Measurements from ENCODE around the gene SAMD1. TPM values are rescaled to one million over a fixed set of nuclear protein-coding genes. Genes with fewer than 3 reads are reported as not detected.

Gene SAMD1
- total RNA-seq, 1 donor, result 35.5 TPM

DNA sequence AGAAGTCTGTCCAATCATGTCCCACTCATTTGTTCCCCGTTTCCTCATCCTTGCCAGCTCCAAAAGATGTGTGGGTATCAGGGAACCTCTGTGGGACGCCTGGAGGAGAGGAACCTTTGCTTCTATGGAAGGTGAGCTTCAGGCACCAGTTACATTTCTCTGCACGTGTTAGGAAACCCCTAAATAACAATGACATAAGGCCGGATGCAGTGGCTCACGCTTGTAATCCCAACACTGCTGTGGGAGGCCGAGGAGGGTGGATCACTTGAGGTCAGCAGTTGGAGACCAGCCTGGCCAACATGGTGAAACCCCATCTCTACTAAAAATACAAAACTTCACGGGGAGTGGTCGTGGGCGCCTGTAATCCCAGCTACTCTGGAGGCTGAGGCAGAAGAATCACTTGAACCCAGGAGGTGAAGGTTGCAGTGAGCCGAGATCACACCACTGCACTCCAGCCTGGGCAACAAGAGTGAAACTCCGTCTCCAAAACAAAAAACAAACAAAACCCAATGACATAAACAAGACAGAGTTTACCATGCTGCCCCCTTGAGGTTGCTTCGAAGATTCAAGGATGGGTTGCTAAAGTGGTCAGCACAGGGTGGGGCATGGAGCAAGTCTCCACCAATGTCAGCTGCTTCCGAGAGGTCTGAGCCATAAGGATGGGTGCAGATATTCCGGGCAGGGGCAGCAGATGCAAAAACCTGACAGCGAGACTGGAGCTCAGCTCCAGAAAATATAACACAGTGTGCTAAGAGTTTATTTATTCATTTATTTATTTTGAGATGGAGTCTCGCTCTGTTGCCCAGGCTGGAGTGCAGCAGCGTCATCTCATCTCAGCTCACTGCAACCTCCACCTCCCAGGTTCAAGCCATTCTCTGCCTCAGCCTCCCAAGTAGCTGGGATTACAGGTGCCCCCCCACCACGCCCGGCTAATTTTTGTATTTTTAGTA, 47.6 kb downstream of the SAMD1 start:
- peak in 2 of 3 donors; percentile 73 to 84 for DNase-seq (ENCODE audit: low read depth in 2 of 3, low spot score in 2 of 3)

DNA sequence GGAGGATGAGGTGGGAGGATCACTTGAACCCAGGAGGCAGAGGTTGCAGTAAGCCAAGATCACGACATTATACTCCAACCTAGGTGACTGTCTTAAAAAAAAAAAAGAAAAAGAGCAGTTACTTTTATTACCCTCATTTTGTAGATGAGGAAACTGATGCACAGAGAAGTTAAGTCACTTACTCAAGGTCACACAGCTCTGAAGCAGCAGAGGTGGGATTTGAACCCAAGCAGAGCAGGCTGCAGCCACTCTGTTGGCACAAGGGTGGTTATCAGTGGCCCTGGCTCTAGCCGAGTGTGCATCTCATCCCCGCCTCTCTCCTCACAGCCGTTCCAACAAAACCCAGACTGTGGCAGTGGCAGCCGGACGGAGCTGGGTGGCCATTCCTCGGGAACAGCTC, 51.4 kb downstream of the SAMD1 start:
- no peak for DNase-seq (ENCODE audit: low read depth in 2 of 3, low spot score in 2 of 3)

Other genes starting within 250 kb of the SAMD1 start
- gene NANOS3, start 213.6 kb downstream of the SAMD1 start, total RNA-seq, result 2.7 TPM
- gene BRME1, start 184.6 kb downstream of the SAMD1 start, total RNA-seq, result 2.4 TPM
- gene CC2D1A, start 184.6 kb downstream of the SAMD1 start, total RNA-seq, result 17.5 TPM
- under 0.01 TPM for gene PODNL1, start 152.3 kb downstream of the SAMD1 start, total RNA-seq
- 61.9 TPM for gene DCAF15, start 138.2 kb downstream of the SAMD1 start, total RNA-seq
- 20.2 TPM for gene RFX1, start 84.4 kb downstream of the SAMD1 start, total RNA-seq
- not detected for gene RLN3, start 62.6 kb downstream of the SAMD1 start, total RNA-seq
- 41.2 TPM for gene IL27RA, start 59.0 kb downstream of the SAMD1 start, total RNA-seq
- gene PALM3, start 28.7 kb downstream of the SAMD1 start, total RNA-seq, result not detected
- gene MISP3, start 18.0 kb downstream of the SAMD1 start, total RNA-seq, result 1.1 TPM
- gene C19orf67, start 5.0 kb downstream of the SAMD1 start, total RNA-seq, result not detected
- 19.4 TPM for gene PRKACA, start 27.0 kb upstream of the SAMD1 start, total RNA-seq
- gene ASF1B, start 45.8 kb upstream of the SAMD1 start, total RNA-seq, result 15.6 TPM
- gene ADGRL1, start 115.4 kb upstream of the SAMD1 start, total RNA-seq, result 32.0 TPM

All from hematopoietic multipotent progenitor cell (in vitro differentiated cells).